Gastrocnemius medialis (tissue), 4 donors: ENCODE measurements around the gene RHOB.

Experiments used
- POLR2A ChIP-seq, 2 donors: fragments of 450-650 bp; IDR thresholded peaks; one replicate each; pipeline ENCODE4 v1.6.1; 2017; ENCODE audit warnings: antibody characterized with exemption in 2 of 2, mild to moderate bottlenecking in 2 of 2, moderate library complexity in 2 of 2
- TF ChIP-seq, protein P1 (sequence below), 5 experiments: fragments of 450-650 bp in 3 of 5; fragments of 200-600 bp in 2 of 5; sonication (generic) in 2 of 5; IDR thresholded peaks in 4 of 5; conservative IDR thresholded peaks in 1 of 5; 1 replicate in 4 of 5; 2 replicates in 1 of 5; pipeline ENCODE4 v1.5.1; 2016 to 2019; ENCODE audit warnings: antibody characterized with exemption in 5 of 5, mild to moderate bottlenecking in 3 of 5, moderate library complexity in 3 of 5

DNA sequence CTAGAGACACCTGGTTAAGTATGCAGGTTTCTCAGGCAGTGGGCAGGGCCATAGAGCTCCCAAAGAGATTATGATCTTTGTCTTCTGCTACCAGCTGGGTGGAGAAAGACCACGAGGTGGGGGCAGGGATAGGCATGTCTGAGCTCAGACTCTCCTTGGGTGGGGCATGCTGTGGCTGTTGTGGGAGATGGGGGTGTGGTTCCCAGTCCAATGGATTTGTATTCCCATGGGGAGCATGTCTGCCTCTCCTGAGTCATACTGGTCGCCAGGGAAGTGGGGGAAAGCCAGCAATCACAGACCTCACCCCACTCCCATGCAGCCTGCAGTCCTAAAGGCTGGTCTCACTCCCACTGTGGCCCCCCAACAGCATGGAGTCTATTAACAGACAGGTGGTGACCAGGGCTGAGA lies 31.4 kb upstream of the RHOB start:
- TF ChIP-seq, protein P1, sequence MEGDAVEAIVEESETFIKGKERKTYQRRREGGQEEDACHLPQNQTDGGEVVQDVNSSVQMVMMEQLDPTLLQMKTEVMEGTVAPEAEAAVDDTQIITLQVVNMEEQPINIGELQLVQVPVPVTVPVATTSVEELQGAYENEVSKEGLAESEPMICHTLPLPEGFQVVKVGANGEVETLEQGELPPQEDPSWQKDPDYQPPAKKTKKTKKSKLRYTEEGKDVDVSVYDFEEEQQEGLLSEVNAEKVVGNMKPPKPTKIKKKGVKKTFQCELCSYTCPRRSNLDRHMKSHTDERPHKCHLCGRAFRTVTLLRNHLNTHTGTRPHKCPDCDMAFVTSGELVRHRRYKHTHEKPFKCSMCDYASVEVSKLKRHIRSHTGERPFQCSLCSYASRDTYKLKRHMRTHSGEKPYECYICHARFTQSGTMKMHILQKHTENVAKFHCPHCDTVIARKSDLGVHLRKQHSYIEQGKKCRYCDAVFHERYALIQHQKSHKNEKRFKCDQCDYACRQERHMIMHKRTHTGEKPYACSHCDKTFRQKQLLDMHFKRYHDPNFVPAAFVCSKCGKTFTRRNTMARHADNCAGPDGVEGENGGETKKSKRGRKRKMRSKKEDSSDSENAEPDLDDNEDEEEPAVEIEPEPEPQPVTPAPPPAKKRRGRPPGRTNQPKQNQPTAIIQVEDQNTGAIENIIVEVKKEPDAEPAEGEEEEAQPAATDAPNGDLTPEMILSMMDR (IDR thresholded peaks at IDR 0.05 in 4 of 5, conservative IDR thresholded peaks at IDR 0.05 in 1 of 5): no peak
- TF ChIP-seq POLR2A (IDR thresholded peaks at IDR 0.05): no peak
